Pancreas (tissue), 10 donors: Measurements from ENCODE around the gene C3orf22. TPM values are rescaled to one million over a fixed set of nuclear protein-coding genes. Genes with fewer than 3 reads are reported as not detected.

Experiments used
- ATAC-seq, 4 donors: fragments of 200-7000 bp; cut with Tn5 transposase; one replicate each; pipeline versions ENCODE4 v1.8.0 to v1.9.1; 2020; ENCODE audit warnings: mild to moderate bottlenecking in 4 of 4, moderate library complexity in 4 of 4
- DNase-seq, 6 donors: peaks; one replicate each; pipeline ENCODE4 v3.0.0-alpha.2; 2020
- FAIRE-seq: peaks from 2 replicates; lab custom pipeline; 2012; peaks lifted over from hg19 to GRCh38; lab: Jason Lieb, UNC
- H3K27ac ChIP-seq, 4 donors: fragments of 200-600 bp; sonication (generic); 1 replicate in 3 of 4; 2 replicates in 1 of 4; pipeline versions ENCODE4 v1.5.0 to v1.8.0; 2020
- H3K27me3 ChIP-seq, 4 donors: fragments of 200-600 bp; one replicate each; pipeline ENCODE4 v1.8.0; 2021
- H3K36me3 ChIP-seq, 3 donors: fragments of 200-600 bp; sonication (generic) in 1 of 3; one replicate each; pipeline versions ENCODE4 v1.5.0 to v1.8.0; 2020 to 2021
- H3K4me1 ChIP-seq, 3 donors: fragments of 200-600 bp; one replicate each; pipeline ENCODE4 v1.8.0; 2021
- H3K4me3 ChIP-seq, 4 donors: fragments of 200-600 bp; sonication (generic) in 2 of 4; one replicate each; pipeline versions ENCODE4 v1.5.0 to v1.8.0; 2020 to 2021
- H3K9me3 ChIP-seq, 4 donors: fragments of 200-600 bp; one replicate each; pipeline ENCODE4 v1.8.0; 2021
- WGBS, 2 donors: extraction: QIAGEN DNeasy Blood & Tissue Kit; methylation state at CpG; one replicate each; pipeline ENCODE4 v1.1.7; 2013; 5-methylcytosine and 5-hydroxymethylcytosine counted together
- intact Hi-C, 3 donors: fragments of 100-400 bp; cut with DNase I; formaldehyde crosslinking; loops; one replicate each; pipeline versions ENCODE4 v1.11.1 to v1.14.2; 2022
- polyA plus RNA-seq, 2 donors: library from polyadenylated mRNA; stranded (reverse); fragments of 200-250 nt; gene quantifications; one replicate each; pipeline ENCODE4 v1.2.3, GENCODE V29; 2013
- total RNA-seq, 6 donors: library from RNA; stranded (reverse); fragmentation: NEBNext Ultra II Directional in 4 of 6; extraction: Animal tissue kit (Norgen Biotek cat#: 25700) in 4 of 6; gene quantifications; one replicate each; pipeline versions ENCODE4 v1.2.1 to v1.2.4, GENCODE V29; 2021 to 2023
- TF ChIP-seq, protein P1 (sequence below), 4 donors: fragments of 200-600 bp; sonication (generic) in 3 of 4; IDR thresholded peaks; one replicate each; pipeline versions ENCODE4 v1.5.0 to v1.8.0; 2021; ENCODE audit warnings: antibody characterized with exemption in 4 of 4
- donor health status: healthy with polysubstance abuse.
- donor health status: DM: no; HTN: no; CAD: no; lungs with moderate emphysema.
- donor health status: DM: no; HTN: no; CAD: no.
- donor health status: control.
- donor health status: control.
- donor health status: Bipolar disorder and iron deficiency.
- donor health status: DM: yes; HTN: yes; CAD: no.
- donor health status: DM: no; HTN: no; CAD: no.
- donor health status: DM: no; HTN: no; CAD: no.
- donor health status: DM: yes; HTN: yes; CAD: no.

The C3orf22 gene
- total and polyA plus RNA-seq, 8 donors = 0.09 TPM; not detected in 7

DNA sequence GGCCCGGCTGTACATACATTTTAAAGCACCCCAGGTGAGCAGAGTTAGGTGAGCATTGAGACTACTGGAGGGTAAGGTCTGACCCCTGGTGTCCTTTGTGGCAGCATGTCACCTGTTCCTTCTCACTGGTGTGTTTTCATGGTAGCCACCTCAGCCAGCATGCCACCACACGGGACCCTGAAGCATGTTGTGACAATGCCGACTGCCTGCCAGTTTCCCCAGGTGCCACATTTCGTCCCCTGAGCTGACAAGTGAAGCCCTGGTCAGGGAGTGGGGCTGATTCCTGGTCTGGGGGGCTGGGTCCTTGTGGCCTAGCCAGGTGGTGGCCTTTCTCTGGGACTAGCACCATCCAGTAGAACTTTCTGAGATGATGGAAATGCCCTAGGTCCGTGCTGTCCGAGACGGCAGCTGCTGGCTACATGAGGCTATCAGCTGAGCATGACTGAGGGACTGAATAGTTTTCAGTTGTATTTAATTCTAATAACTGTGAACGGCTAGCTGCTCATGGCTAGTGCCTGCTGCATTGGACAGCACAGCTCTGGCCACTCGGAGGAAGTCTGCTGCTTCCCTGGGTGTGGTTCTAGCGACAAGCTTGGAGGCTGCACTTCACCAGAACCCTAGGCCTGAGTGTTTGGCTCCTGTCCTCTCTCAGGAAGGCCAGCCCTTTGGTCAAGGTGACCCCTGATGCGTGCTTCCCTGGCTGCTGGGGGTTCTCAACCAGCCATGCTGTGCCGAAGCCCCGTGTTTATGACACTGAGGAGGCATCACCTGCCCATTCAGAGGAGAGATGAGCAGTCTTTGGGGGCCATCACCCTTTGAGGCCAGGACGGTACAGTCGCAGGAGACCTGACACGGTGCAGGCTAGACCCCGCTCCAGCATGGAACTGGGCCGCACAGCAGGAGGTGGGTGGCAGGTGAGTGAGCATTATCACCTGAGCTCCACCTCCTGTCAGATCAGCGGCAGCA, 3.9 kb downstream of the C3orf22 start:
- intact Hi-C loops = no loop called here
- WGBS, 2 donors = 81 to 89% methylated on average over 19 of the region's 19 CpGs

DNA sequence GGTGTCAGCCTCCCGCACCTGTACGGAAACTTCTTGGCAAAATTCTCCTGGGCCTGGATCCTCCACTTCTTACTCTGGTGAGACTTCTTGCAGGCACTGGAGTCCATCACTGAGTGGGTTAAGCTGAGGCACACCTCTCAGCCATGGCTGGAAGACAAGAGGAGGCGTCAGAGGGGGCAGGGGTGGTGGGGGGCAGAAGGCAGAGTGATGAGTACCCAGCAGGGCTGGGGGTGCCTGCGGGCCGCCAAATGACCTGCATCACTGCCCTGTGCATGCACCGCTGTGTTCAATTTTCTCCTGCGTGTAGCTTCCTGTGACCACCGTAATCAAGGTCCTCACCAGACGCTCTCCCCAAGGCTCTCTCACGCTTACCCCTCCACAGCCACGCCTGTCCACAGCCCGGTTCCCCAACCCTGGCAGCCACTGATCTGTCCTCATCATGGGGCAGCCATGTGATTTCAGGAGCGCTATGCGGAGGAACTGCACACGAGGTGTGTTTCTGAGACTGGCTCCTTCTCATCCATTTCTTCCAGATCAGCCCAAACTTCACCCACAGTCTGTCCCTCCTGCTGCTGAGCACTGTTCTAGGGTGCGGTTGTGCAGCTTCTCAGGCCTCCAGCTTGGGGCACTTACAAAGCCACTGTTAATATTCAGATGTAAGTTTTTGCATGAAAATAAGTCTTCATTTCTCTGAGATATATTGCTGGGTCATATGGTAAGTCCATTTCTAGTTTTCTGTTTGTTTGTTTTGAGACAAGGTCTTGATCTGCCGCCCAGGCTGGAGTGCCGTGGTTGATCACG, 5.2 kb downstream of the C3orf22 start:
- peak in 1 of 6 donors; percentile 36 for DNase-seq
- no peak overlapping the region for H3K27ac ChIP-seq
- no peak for ATAC-seq
- no peaks in the 10 kb centered on the region for H3K9me3 ChIP-seq
- H3K27me3 ChIP-seq = no peaks in the 10 kb centered on the region
- no peaks in the 10 kb centered on the region for H3K36me3 ChIP-seq
- intact Hi-C loops = no loop called here
- FAIRE-seq = no peak
- 67 to 78% methylated on average over 19 of the region's 19 CpGs for WGBS, 2 donors
- no peak overlapping the region for H3K4me3 ChIP-seq
- no peaks in the 10 kb centered on the region for H3K4me1 ChIP-seq
- TF ChIP-seq, protein P1, sequence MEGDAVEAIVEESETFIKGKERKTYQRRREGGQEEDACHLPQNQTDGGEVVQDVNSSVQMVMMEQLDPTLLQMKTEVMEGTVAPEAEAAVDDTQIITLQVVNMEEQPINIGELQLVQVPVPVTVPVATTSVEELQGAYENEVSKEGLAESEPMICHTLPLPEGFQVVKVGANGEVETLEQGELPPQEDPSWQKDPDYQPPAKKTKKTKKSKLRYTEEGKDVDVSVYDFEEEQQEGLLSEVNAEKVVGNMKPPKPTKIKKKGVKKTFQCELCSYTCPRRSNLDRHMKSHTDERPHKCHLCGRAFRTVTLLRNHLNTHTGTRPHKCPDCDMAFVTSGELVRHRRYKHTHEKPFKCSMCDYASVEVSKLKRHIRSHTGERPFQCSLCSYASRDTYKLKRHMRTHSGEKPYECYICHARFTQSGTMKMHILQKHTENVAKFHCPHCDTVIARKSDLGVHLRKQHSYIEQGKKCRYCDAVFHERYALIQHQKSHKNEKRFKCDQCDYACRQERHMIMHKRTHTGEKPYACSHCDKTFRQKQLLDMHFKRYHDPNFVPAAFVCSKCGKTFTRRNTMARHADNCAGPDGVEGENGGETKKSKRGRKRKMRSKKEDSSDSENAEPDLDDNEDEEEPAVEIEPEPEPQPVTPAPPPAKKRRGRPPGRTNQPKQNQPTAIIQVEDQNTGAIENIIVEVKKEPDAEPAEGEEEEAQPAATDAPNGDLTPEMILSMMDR (IDR thresholded peaks at IDR 0.05) = no peak

More for the DNA sequence above, 3.9 kb downstream of the C3orf22 start:
- Histone ChIP-seq H3K27ac (no peak overlapping the region), H3K27me3 (no peaks in the 10 kb centered on the region), H3K36me3 (no peaks in the 10 kb centered on the region), H3K9me3 (no peaks in the 10 kb centered on the region), H3K4me3 (no peak overlapping the region), H3K4me1 (no peaks in the 10 kb centered on the region)
- TF ChIP-seq, protein P1 (IDR thresholded peaks at IDR 0.05) = no peak
- peak in 1 of 6 donors; percentile 23 for DNase-seq
- ATAC-seq = no peak
- no peak for FAIRE-seq

DNA sequence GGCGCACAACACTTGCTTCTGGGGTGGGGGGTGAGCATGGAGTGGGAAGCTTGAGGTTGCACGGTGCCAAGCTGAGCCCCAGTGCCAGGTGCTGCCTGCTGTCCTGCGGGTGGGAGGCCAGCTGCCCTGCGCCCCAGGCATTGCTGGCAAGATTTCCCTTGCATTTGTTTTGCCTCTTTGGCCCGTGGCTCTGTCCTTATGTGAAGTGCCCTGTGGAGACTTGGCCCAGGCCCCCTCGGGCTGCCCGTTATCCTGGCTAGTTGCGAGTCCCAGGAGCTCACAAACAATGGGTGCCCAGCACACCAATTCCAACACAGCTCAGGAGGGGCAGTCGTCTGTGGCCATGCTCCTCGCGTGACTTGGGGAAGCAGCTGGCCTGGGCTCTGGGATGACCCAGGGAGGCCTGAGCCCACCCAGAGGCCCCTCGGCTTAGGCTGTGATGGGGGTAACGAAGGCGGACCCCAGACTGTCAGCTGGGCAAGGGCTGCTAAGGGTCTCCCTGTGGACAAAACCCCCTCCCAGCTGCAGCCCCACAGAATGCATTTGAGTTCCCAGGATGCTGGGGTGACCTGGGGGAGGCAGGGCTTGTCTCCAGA, 5.9 kb downstream of the C3orf22 start:
- no peak overlapping the region for H3K27ac ChIP-seq
- FAIRE-seq (no peak), DNase-seq (peak in 1 of 6 donors; percentile 45), ATAC-seq (no peak)
- TF ChIP-seq, protein P1 (IDR thresholded peaks at IDR 0.05) = no peak
- intact Hi-C loops = no loop called here
- no peaks in the 10 kb centered on the region for H3K4me1 ChIP-seq
- 65 to 73% methylated on average over 14 of the region's 14 CpGs for WGBS, 2 donors
- no peaks in the 10 kb centered on the region for H3K9me3 ChIP-seq
- no peaks in the 10 kb centered on the region for H3K27me3 ChIP-seq
- no peaks in the 10 kb centered on the region for H3K36me3 ChIP-seq
- H3K4me3 ChIP-seq = no peak overlapping the region

DNA sequence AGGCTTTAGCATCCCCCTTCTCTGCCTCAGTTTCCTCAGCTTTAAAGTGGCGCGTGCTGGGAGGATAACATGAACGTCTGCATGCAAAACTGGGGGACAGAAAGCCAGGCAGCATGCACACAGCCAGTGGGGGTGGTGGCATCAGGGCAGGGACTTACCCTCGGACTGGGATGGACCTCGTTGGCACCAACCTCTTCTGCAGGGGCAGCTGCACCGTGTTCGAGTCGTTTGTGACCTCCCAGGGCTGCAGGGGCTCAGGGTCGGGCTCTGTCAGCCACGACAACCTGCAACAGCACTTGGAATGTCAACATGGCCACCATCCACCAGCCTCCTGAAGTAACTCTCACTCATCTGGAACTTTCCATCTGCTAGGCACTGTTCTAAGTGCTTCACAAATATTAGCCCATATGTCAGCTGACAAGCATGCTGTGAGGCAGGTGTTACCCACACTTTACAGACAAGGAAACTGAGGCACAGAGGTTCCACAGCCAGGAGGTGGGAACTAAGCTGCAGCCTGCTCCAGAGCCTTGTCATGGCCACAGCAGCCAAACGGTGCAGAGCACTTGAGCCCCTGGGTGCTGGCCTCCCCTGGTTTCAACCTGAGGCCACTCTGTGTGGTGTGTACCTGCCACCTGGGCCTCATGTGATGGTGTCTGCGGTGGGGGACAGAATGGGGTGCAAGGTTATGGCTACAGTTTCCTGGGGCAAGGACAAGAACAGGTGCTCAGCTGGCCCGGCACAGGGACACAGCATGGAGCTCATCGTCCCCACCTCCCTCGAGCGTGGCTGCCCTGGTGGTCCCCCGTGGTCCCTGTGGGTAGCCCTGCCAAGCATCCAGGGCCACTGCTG, 6.7 kb downstream of the C3orf22 start:
- FAIRE-seq = no peak
- WGBS, 2 donors = 56 to 64% methylated on average over 16 to 17 of the region's 17 CpGs
- H3K27me3 ChIP-seq = no peaks in the 10 kb centered on the region

More for the DNA sequence above, 6.7 kb downstream of the C3orf22 start:
- peak in 2 of 6 donors; percentile 2 to 45 for DNase-seq
- ATAC-seq = no peak
- Histone ChIP-seq H3K9me3 (no peaks in the 10 kb centered on the region), H3K4me1 (no peaks in the 10 kb centered on the region), H3K4me3 (no peak overlapping the region), H3K27ac (no peak overlapping the region), H3K36me3 (no peaks in the 10 kb centered on the region)
- intact Hi-C loops = no loop called here
- TF ChIP-seq, protein P1 (IDR thresholded peaks at IDR 0.05) = no peak
